ENCODE data around the gene SHISA4. TPM values are rescaled to one million over a fixed set of nuclear protein-coding genes. Genes with fewer than 3 reads are reported as not detected.

Gene SHISA4
- total and polyA plus RNA-seq, 2 of the 8 experiments (the other 6 are each of a cell fraction or from before 2014, with no cell fraction given) = 7.8 to 28.9 TPM

DNA sequence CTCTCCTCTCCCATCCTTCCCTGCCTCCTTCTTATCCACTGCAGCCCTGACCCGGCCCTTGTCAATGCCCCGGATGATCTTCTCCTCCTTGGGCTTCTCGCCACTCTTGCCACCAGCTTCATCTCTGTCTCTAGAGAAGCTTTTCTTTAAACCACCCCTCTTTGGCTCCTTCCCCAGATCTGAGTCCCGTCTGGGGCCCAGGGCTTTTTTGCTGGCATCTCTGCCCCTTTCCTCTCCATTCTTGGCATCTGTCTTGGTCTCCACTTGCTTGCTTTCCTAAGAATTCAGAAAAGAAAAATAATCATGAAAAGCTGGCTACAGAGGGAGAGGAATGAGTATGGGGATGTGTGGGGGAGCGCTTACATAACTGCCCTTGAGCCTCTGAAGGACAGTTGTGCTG is 11.8 kb downstream of the SHISA4 start:
- H3K4me2 ChIP-seq (ENCODE audit: insufficient read depth in 1 of 2, low read depth in 2 of 2, low read length in 2 of 2) = no peak overlapping the region
- H2BK20ac ChIP-seq (ENCODE audit: low read length) = no peak overlapping the region
- no peak overlapping the region for H3K23ac ChIP-seq (ENCODE audit: insufficient read length)
- no peaks in the 10 kb centered on the region for H3K23me2 ChIP-seq (ENCODE audit: low read depth, low read length)
- H4K91ac ChIP-seq (replicated peaks; ENCODE audit: insufficient read length, low read length) = no peak overlapping the region
- no peak overlapping the region for H2AFZ ChIP-seq (ENCODE audit: low read length)
- H3K56ac ChIP-seq (replicated peaks; ENCODE audit: insufficient read length, low read depth, low read length) = no peak overlapping the region
- no peak overlapping the region for H4K8ac ChIP-seq (ENCODE audit: extremely low read depth, insufficient read depth, low read length)
- no peaks in the 10 kb centered on the region for H3K36me3 ChIP-seq (ENCODE audit: control insufficient read depth in 2 of 4, insufficient read depth in 4 of 4, low read length in 3 of 4)
- no peak overlapping the region for H2AK5ac ChIP-seq (ENCODE audit: low read depth, low read length)
- no peak overlapping the region for H3K18ac ChIP-seq (ENCODE audit: extremely low read depth, low read length)
- H3K14ac ChIP-seq (ENCODE audit: insufficient read length) = no peak overlapping the region
- no peaks in the 10 kb centered on the region for H3K79me1 ChIP-seq (ENCODE audit: low read depth, low read length)
- no peak overlapping the region for H3K9ac ChIP-seq (replicated peaks in 1 of 4; ENCODE audit: extremely low read depth in 1 of 4, low read depth in 3 of 4, low read length in 3 of 4)
- H3K27me3 ChIP-seq (replicated peaks in 1 of 4; ENCODE audit: control insufficient read depth in 3 of 4, extremely low read depth in 1 of 4, insufficient read depth in 3 of 4, low read length in 3 of 4) = no peaks in the 10 kb centered on the region
- H2BK12ac ChIP-seq (ENCODE audit: low read depth, low read length) = no peak overlapping the region
- peaks cover 0 to 2% (median 2%) of the 10 kb centered on the region in 4 experiments; a peak in 2 of 7 replicates for H3K4me1 ChIP-seq (replicated peaks in 1 of 4; ENCODE audit: control insufficient read depth in 3 of 4, insufficient read depth in 4 of 4, low read length in 3 of 4)
- H3K4ac ChIP-seq (replicated peaks; ENCODE audit: insufficient read length, low read depth, low read length) = no peak overlapping the region
- WGBS, 2 experiments (ENCODE audit: extremely low coverage in 1 of 2, insufficient coverage in 1 of 2, insufficient read length in 1 of 2, insufficient replicate concordance in 2 of 2, low coverage in 1 of 2, low lambda C conversion rate in 2 of 2, missing lambda C conversion rate in 1 of 2) = 85% methylated on average over 5 of the region's 5 CpGs; no CpG with 5 or more reads in 1 of the 2 experiments
- no peak overlapping the region for H3K4me3 ChIP-seq (ENCODE audit: extremely low read depth in 1 of 4, insufficient read depth in 2 of 4, low read depth in 3 of 4, low read length in 4 of 4)
- H3K9me3 ChIP-seq (ENCODE audit: insufficient read depth in 2 of 2, low read depth in 1 of 2, low read length in 1 of 2) = no peaks in the 10 kb centered on the region
- H3K27ac ChIP-seq (ENCODE audit: low read depth, low read length) = no peak overlapping the region
- FAIRE-seq (no peak), DNase-seq (ENCODE audit: low read depth in 1 of 2, low spot score in 2 of 2) (no peak)
- no peak overlapping the region for H2BK120ac ChIP-seq (replicated peaks; ENCODE audit: low read depth, low read length)
- no peaks in the 10 kb centered on the region for H3K79me2 ChIP-seq (ENCODE audit: control insufficient read depth in 1 of 2, insufficient read depth in 2 of 2, low read length in 2 of 2)
- ChIA-PET POLR2A (ENCODE audit: partially characterized antibody) (interaction anchor here (1.0 to 1.7 kb wide), 3 partner anchors 19 to 71 kb away, joined by 3 to 5 read pairs (median 4); no protein-coding TSS in a partner anchor), CTCF (ENCODE audit: partially characterized antibody) (interaction anchor here (0.6 to 0.7 kb wide), 3 partner anchors 13 to 59 kb away, joined by 3 read pairs; no protein-coding TSS in a partner anchor)
- no peak overlapping the region for H2BK5ac ChIP-seq (ENCODE audit: low read depth, low read length)
- H4K5ac ChIP-seq (ENCODE audit: insufficient read length, low read depth, low read length) = no peak overlapping the region
- no peaks in the 10 kb centered on the region for H4K20me1 ChIP-seq (replicated peaks in 1 of 2; ENCODE audit: control insufficient read depth in 1 of 2, insufficient read depth in 2 of 2, low read length in 2 of 2)
- H2BK15ac ChIP-seq (ENCODE audit: low read length) = no peak overlapping the region
- no peak for TF ChIP-seq CEBPB (IDR thresholded peaks at IDR 0.05; ENCODE audit: low read depth, low read length)
- no peak for TF ChIP-seq RBBP5 (IDR thresholded peaks at IDR 0.05; ENCODE audit: borderline replicate concordance, low read depth, low read length)
- no peak for TF ChIP-seq CTBP2 (IDR thresholded peaks at IDR 0.05; ENCODE audit: borderline replicate concordance, insufficient read depth, insufficient read length, low read length)
- TF ChIP-seq NANOG (IDR thresholded peaks at IDR 0.05; ENCODE audit: insufficient read depth, low read depth, low read length, poor library complexity, severe bottlenecking) = no peak
- no peak for TF ChIP-seq POLR2AphosphoS5 (IDR thresholded peaks at IDR 0.05; ENCODE audit: low read depth, low read length)
- TF ChIP-seq EZH2 (IDR thresholded peaks at IDR 0.05; ENCODE audit: low read depth, low read length, severe bottlenecking) = no peak
- TF ChIP-seq, protein P1, sequence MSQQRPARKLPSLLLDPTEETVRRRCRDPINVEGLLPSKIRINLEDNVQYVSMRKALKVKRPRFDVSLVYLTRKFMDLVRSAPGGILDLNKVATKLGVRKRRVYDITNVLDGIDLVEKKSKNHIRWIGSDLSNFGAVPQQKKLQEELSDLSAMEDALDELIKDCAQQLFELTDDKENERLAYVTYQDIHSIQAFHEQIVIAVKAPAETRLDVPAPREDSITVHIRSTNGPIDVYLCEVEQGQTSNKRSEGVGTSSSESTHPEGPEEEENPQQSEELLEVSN (IDR thresholded peaks at IDR 0.05) = no peak
- TF ChIP-seq ZNF274 (IDR thresholded peaks at IDR 0.05; ENCODE audit: borderline replicate concordance, extremely low read depth, low read length) = no peak
- TF ChIP-seq EP300 (IDR thresholded peaks at IDR 0.05; ENCODE audit: borderline replicate concordance in 1 of 2, low read depth in 2 of 2, low read length in 2 of 2) = no peak
- TF ChIP-seq TBP (IDR thresholded peaks at IDR 0.05; ENCODE audit: low read depth, low read length) = no peak

Data from H1 (cell line).